AG09309 (cell line): ENCODE measurements around the gene ANTXR2.

Source experiments
- DNase-seq: peaks from one replicate; pipeline ENCODE4 v3.0.0-alpha.2; 2010; ENCODE audit warnings: low read depth
- H3K4me3 ChIP-seq: 2 replicates; pipeline ENCODE4 v1.5.1; 2011; ENCODE audit warnings: mild to moderate bottlenecking, low read depth, low read length, moderate library complexity; ENCODE audit not compliant: control insufficient read depth
- TF ChIP-seq, protein P1 (sequence below): IDR thresholded peaks from 2 replicates; pipeline ENCODE4 v1.5.1; 2011; ENCODE audit warnings: mild to moderate bottlenecking, low read depth, low read length, inconsistent platforms; ENCODE audit not compliant: insufficient read depth, control insufficient read depth; ENCODE audit errors: missing control alignments

ANTXR2 gene

DNA sequence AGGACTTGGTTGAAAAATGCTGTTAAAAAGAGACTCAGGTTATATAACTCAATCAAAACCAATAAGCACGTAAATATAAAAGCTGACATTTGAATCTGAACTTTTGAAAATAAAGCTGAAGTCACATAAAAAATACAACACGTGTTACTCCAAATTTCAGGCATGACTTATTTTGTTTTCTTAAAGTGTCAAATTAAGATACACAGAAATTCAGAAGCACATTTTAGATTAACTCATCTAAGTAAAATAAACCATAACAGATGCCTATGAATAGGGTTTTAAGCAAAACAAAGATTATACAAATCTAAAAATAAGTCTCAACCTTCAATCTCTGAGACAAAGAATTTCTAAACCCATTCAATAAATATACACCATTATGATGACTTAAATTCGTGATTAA is 124.8 kb downstream of the ANTXR2 start:
- TF ChIP-seq, protein P1, sequence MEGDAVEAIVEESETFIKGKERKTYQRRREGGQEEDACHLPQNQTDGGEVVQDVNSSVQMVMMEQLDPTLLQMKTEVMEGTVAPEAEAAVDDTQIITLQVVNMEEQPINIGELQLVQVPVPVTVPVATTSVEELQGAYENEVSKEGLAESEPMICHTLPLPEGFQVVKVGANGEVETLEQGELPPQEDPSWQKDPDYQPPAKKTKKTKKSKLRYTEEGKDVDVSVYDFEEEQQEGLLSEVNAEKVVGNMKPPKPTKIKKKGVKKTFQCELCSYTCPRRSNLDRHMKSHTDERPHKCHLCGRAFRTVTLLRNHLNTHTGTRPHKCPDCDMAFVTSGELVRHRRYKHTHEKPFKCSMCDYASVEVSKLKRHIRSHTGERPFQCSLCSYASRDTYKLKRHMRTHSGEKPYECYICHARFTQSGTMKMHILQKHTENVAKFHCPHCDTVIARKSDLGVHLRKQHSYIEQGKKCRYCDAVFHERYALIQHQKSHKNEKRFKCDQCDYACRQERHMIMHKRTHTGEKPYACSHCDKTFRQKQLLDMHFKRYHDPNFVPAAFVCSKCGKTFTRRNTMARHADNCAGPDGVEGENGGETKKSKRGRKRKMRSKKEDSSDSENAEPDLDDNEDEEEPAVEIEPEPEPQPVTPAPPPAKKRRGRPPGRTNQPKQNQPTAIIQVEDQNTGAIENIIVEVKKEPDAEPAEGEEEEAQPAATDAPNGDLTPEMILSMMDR = no peak
- no peak for DNase-seq
- H3K4me3 ChIP-seq = no peak overlapping the region

DNA sequence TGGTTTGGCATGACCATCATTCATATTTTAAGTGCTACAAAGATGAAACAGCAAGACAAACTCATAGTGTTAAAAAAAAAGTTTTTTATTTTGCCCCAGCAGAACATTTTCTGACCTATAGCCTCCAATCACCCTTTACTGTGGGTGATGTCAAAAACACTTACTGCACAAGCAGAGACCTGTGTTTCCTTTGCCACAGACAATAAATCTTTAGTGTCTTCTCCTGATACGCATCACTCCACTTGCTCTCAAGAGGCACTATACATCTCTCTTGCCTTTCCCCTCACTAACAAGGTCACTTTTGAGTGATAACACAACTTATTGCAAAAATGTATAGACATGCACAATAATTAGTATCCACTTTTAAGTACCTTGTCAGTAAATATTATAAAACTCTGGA is 125.6 kb downstream of the ANTXR2 start:
- no peak for DNase-seq
- H3K4me3 ChIP-seq = no peak overlapping the region
- TF ChIP-seq, protein P1 = no peak

DNA sequence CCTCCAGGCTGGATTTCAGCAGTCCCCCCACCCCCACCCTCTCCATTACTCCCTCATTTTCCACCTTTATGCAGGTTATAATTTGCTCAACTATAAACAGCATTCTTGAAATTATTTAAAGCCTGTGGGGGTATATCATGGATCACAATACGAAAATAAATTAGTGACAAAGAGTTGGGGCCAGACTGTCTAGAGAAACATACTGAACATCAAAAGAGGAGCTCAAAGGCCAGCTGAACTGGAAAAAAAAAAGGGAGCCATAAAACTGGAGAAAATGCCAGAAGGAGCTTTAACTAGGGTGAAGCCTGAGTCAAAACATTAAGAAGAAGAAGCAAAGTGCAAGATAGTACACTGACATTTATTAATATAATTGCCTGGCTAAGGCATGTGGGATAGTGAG is 137.8 kb downstream of the ANTXR2 start:
- TF ChIP-seq, protein P1 = no peak
- no peak for DNase-seq
- no peak overlapping the region for H3K4me3 ChIP-seq

DNA sequence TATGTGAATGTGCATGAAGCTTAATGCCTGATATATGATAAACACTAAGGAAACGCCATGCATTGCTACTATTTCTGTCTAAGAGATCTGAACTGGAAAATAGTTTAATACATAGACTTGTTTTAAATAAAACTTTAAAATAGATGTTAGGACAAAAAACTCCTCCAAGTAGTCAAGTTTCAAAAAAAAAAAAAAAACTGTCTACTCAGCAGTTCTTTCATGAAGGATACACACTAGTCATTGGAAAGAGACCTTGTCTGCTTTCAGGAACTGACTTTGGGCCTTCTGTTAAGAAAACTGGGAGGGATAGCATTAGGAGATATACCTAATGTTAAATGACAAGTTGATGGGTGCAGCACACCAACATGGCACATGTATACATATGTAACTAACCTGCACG is 138.4 kb downstream of the ANTXR2 start:
- no peak for DNase-seq
- H3K4me3 ChIP-seq = no peak overlapping the region
- TF ChIP-seq, protein P1 = no peak

DNA sequence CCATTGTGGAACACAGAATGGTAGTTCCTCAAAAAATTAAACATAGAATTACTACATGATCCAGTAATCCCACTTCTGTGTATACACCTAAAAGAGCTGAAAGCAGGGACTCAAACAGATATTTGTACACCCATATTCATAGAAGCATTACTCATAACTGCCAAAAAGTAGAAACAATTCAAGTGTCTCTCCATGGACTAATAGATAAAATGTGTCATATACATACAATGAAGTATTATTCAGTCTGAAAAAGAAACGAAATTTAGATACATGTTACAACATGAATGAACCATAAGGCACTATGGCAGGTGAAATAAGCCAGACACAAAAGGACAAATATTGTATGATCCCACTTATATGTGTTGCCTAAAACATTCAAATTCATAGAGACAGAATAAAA is 145.1 kb downstream of the ANTXR2 start:
- DNase-seq = no peak
- TF ChIP-seq, protein P1 = no peak

DNA sequence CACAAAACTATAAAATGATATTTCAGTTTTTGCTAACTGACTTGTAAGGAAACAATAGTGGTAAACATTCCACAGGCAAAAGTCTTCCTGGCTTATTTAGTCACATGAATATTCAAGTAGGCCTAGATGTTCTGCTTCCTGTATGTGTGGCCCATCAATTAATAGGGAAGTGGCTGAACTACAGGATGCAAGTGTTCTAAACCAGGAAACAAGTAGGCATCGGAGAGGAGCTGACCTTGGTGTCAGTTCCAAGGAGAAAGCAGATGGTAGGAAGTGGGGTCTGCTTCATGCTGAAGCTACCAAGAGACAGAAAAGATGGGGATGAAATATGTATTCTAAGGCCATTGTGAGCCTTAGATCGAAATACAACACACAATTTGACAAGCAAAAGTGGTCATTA is 149.7 kb downstream of the ANTXR2 start:
- DNase-seq = no peak
- no peak overlapping the region for H3K4me3 ChIP-seq
- TF ChIP-seq, protein P1 = no peak

More for the DNA sequence above, 145.1 kb downstream of the ANTXR2 start:
- H3K4me3 ChIP-seq = no peak overlapping the region

DNA sequence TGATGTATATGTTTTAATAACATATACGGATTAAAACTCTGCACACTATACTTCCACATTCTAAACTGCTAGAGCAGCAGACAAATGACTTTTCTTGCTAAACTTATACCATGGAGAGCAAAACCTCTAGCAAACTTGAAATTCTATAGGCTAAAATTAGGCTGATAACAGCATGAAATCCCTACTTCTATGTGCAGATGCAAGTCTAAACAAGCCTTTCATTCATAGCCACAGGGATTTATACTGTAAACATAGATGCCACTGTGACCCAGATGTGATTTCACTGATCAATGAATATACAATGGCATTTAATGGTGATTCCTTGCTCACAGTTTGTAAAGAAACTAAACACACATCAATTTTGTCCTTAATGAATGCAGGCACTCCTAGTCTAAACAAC is 151.0 kb downstream of the ANTXR2 start:
- H3K4me3 ChIP-seq = no peak overlapping the region
- TF ChIP-seq, protein P1 = no peak
- no peak for DNase-seq
